GM10248 (cell line): ENCODE results near the gene AUTS2.

Source experiments
- CTCF ChIA-PET: fragments of 300-600 bp; sonication (Branson Sonifier 250); formaldehyde crosslinking; extraction: SDS; loops from one replicate; lab custom pipeline; 2021; ENCODE audit warnings: antibody characterized with exemption; lab: Yijun Ruan, JAX
- POLR2A ChIA-PET: fragments of 350-650 bp; sonication (Branson Sonifier 250); formaldehyde crosslinking; extraction: SDS; loops from one replicate; lab custom pipeline; 2020; ENCODE audit warnings: antibody characterized with exemption; lab: Yijun Ruan, JAX
- DNase-seq: peaks from one replicate; pipeline ENCODE4 v3.0.0; 2012; ENCODE audit errors: extremely low spot score
- CTCF ChIP-seq: IDR thresholded peaks from 2 replicates; pipeline ENCODE4 v1.5.1; 2012; ENCODE audit warnings: mild to moderate bottlenecking, low read depth; ENCODE audit errors: extremely low read depth, missing control alignments, control extremely low read depth

Gene AUTS2

GRCh38 chr7:69661342-69661741, 63.1 kb downstream of the AUTS2 start:
- DNase-seq: no peak
- ChIA-PET POLR2A (no interaction called here), CTCF (interaction anchor here (1.1 kb wide), 1 partner anchor 16 kb away, joined by 4 read pairs; no protein-coding TSS in a partner anchor)
- TF ChIP-seq CTCF: no peak

GRCh38 chr7:69663911-69664832, 65.9 kb downstream of the AUTS2 start:
- ChIA-PET CTCF (interaction anchor here (1.1 to 2.0 kb wide), 4 partner anchors 9 to 14 kb away, joined by 3 to 7 read pairs (median 7); no protein-coding TSS in a partner anchor), POLR2A (interaction anchor here (0.7 to 1.3 kb wide), 2 partner anchors 11 to 437 kb away, joined by 3 to 4 read pairs; no protein-coding TSS in a partner anchor)
- DNase-seq: no peak
- no peak for TF ChIP-seq CTCF

DNA sequence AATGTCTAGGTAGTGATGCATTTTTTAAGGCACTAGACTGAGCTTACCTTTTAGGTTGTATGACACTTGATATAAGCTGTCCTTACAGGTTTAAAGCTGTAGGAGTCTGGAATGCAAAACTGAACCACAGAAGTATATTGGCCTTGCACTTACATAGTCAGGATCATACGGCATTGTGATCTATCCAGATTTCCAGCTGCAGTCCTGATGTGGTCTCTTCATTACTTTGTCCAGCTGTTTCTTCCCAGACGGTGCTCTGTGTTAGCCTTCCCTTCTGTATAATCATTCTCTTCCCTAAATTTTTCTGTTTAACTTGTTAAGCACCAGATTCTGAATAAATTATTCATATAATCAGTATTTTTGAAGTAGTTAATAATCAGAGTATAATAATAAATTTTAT, 67.1 kb downstream of the AUTS2 start:
- ChIA-PET CTCF (interaction anchor here (1.0 to 2.0 kb wide), 4 partner anchors 10 to 12 kb away, joined by 3 to 8 read pairs (median 5); no protein-coding TSS in a partner anchor), POLR2A (no interaction called here)
- no peak for TF ChIP-seq CTCF
- DNase-seq: no peak

GRCh38 chr7:69668339-69668870, 70.1 kb downstream of the AUTS2 start:
- CTCF ChIA-PET: interaction anchor here (1.0 kb wide), 1 partner anchor 9 kb away, joined by 3 read pairs; no protein-coding TSS in a partner anchor
- POLR2A ChIA-PET: no interaction called here
- no peak for TF ChIP-seq CTCF
- no peak for DNase-seq

DNA sequence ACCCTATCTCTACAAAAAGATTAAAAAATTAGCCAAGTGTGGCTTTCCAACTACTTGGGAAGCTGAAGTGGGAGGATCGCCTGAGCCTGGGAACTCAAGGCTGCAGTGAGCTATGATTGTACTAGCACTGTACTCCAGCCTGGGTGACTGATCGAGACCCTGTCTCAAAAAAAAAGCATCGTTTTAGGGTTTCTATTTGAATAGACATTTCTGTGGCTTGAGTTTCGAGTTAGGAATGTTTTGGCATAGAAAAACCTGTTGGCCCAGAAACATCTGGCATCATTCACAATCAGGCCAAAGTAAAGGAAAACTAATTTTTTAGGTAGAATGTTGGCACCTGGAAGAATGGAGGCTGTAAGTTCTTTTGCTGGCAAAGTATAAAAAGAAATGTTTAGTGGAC, 72.4 kb downstream of the AUTS2 start:
- no peak for TF ChIP-seq CTCF
- POLR2A ChIA-PET: interaction anchor here (0.6 kb wide), 1 partner anchor 37 kb away, joined by 4 read pairs; no protein-coding TSS in a partner anchor
- DNase-seq: no peak
- CTCF ChIA-PET: interaction anchor here (1.2 kb wide), 1 partner anchor 21 kb away, joined by 3 read pairs; no protein-coding TSS in a partner anchor

GRCh38 chr7:69673074-69673473, 74.8 kb downstream of the AUTS2 start:
- ChIA-PET CTCF (interaction anchor here (1.1 kb wide), 1 partner anchor 16 kb away, joined by 3 read pairs; no protein-coding TSS in a partner anchor), POLR2A (no interaction called here)

More at GRCh38 chr7:69673074-69673473, 74.8 kb downstream of the AUTS2 start:
- DNase-seq: no peak
- TF ChIP-seq CTCF: no peak
